AG08395 (cell line): ENCODE data around the gene PDE9A.

ENCODE experiments used
- DNase-seq: peaks from one replicate; pipeline ENCODE4 v3.0.0; 2012; ENCODE audit warnings: mixed read lengths, low spot score

Gene PDE9A

DNA sequence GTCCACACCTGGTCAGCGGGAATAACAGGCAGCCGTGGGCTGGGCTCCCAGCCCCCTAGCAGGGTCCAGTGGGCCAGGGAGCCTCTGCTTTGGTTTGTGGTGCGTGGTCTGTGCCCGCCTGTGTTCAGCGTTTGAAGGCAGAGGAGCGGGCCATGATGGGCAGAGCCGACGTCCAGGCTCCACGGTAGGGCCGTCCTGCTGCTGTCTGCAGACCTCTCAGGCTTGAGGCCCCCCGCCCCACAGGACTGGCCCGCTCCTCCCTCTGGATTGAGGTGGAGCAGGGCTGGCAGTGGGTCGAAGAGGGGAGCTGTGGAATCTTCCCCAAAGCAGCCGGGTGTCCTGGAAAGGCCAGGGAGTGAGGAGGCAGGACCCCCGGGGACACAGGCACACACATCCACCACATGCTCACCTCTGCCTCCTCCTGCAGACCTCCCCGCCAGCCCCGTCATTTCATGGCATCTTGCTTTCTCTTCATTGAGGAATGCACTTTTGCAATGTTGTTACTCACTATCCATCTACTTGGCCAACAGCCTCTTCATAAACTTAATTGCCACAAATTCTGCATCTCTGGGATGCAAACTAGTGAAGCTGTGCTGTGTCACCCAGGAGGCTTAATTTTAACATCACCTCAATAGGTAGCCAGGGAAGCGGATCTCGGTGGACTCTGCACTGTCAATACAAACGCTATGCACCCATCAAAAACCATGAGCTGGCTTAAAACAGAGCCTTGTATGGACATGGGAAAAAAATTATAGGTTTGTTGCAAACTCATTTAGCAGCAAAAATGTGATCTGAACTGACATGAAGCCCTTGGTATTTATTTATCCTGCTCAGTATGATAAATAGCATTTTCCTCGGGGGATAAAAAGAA lies 85.9 kb downstream of the PDE9A start:
- DNase-seq, result no peak

DNA sequence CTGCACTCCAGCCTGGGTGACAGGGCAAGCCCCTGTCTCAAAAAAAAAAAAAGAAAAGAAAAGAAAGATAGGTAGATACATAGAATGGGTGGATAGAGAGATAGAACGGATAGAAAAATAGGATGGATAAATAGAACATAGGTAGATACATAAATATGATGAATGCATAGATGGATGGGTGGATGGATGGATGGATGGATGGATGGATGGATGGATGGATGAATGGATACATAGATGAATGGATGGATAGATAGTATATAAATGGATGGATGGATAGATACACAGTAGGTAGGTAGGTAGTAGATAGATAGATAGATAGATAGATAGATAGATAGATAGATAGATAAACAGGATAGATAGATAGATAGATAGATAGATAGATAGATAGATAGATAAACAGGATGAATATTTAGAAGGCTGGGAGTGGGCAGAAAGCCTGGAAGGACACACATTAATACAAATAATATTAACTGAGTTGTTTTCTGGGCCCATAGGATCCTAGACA lies 87.0 kb downstream of the PDE9A start:
- no peak for DNase-seq

DNA sequence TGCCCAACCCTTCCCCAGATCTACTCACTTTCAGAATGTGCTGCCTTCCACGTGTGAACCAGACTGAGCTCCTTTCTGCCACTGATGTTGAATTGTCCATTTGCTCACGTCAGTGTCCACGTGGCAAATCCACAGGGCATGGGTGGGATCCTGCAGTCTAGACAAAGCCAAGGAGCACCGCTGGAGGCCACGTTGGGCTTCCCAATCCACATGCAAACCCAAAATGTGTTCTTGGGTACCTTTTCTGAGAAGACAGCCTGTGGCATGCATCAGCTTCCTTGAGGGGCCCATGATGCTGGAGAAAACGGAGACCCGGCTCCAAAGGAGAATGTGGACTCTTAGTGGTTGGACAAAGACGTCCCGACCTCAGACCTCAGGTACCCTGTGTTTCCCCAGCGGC lies 87.6 kb downstream of the PDE9A start:
- DNase-seq, result no peak

DNA sequence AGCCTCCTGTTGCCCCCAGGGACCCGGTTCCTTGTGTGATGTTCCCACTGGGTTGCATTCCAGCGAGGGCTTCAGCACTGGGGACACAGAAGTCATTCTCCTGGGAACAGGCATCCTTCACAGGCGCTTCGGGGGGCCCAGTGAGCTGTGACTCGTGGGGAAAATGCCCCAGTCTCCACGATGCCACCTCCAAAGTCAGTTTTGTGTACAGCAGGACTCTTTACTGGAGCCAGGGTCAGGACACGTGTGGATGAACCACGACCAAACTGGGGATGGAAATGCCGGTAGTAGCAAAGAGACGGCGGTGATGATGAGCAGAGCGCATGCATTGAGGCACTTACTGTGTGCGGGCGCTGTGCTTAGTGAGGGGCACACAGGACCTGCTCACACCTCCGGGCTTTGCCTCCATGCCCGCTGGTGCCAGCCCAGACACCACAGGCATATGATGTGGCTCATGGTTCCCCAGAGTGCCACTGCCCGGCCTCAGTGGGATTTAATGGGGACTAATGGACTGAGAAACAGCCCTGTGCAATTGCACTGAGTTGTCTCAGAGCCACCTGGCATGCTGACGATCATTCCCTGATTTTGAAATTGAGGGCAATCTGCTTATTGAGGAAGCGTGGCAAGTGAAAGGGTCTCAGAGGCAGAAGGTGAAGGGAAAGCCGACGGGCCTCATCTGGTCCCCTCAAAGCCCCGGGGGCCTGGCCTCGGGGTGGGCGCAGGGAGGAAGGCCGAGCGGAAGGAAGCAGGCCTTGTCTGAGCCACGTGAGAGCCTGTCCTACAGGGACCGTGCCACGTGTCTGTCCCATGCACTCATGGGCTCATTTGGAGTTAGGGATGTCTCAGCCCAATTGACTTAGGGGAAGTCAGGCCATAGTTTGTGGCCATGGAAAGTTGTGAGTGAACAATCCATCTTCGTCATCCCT lies 91.4 kb downstream of the PDE9A start:
- no peak for DNase-seq

DNA sequence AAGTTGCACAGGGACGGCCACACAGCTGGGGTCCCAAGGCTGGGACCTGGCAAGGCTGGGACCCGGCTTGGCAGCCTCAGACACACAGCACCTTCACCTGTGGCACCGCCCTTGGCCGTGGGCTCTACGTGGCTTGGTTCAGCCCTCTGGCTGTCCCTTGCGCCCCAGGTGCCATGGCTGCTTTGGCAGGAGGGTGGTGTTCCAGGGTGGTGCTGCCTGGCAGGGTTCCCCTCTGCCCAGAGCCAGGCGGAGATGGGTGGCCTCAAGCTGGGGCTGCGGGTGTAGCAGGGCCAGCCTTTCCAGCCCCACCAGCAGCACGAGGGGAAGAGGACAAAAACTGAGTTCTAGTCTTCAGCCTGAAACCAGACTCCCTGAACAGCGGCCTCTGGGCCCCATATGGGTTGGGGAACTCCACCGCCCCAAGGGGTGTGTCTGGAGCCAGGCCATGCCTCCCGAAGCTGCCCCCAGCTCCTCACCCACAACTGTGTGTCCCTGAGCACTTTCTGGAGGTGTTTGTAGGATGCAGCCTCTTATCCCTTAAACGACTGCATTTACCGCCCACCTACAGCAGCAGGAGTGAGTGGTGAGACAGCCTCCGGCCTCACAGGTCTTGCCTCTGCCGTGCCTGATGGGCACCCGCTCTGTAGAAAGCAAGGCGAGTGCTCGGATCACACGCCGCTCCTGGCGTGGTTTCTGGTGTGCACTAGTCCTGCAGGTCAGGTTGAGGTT lies 92.3 kb downstream of the PDE9A start:
- DNase-seq, result no peak

DNA sequence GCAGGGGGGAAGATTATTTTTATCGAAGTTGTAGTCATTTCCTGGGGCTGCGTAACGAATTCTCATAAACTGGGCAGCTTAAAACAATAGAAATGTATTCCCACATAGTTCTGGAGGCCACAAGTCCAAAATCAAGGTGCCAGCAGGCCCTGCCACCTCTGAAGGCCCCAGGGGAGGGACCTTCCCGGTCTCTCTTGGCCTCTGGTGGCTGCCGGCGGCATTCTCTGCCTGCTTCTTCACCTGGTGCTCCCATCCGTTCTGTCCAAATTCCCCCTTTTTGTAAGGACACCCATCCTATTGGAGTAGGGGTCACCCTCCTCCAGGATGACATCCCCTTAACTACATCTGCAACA lies 92.8 kb downstream of the PDE9A start:
- DNase-seq, result no peak

DNA sequence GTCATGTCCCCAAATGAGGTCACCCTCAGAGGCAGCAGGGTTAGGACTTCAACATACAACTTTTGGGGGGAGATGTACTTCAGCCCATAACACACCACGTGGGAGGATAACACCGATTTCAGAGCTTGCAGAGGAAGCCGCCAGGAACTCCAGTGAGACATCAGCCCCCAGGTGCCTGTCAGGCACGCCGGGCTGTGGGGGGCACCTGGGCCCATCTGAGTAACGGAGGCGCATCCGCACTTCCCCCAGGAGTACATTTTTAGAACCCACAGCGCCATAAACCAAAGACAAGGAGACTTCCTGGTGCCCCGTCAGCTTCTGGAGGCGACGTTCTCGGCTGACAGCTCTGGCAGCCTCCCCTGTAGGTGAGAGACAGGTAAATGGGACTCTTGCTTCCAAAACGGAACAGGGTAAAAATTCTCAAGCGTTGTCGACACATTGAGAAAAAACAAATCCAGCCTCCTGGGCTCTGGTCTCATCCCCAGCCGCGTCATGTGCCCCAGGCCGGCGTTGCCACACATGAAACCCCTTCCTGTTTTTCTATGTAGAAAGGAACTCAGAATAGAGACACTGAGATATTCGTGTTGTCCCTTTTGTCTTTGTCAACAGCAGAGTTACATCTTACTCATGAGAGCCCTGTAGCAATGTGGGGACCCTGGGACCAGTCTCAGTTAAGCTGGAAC lies 93.3 kb downstream of the PDE9A start:
- no peak for DNase-seq

DNA sequence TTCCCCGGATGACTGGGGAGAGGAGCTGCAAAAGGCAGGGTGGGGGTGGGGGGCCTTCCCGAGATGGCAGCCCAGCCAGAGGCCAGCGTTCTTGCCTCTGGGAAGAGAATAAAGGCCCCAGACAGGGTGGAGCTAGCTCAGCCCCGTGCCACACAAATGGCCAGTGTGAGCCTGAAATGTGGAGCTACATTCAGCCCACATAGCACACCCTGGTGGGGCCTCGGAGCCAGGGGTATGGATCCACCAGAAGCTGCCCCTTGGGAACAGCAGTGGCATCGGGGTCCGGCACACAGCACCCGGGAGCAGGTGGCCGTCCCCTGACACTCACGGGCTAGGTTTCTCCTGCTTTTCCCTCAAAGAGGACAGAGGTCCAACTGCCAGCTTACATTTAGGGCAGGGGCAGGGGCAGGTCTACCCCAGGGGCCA lies 93.9 kb downstream of the PDE9A start:
- DNase-seq, result no peak

DNA sequence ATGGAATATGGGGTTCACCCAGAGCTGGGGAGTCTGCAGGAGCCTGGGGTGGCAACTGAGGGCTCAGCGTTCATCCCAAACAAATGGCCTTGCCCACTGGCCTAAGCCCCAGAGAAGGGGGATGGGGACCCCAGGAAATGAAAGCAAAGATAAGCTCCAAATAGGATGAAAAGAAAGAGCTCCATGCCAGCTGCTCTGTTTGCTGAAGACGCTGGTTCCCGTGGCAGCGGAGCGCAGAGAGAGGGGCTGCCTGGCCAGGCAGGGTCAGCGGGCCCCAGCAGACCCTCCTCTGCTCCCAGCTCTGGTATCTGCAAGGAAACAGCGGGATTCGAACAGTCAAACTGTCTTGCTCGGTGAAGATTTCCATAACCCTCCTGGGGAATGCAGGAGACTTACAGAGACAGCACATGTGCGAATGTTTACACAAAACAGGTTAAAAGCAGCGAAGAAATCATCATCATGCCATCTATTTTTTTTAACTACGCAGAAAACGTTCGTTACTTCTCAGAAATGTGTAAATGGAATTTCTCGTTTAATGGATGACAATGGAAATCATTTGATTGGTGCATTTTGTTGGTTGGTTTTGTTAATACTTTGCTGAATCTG lies 94.4 kb downstream of the PDE9A start:
- DNase-seq, result no peak

DNA sequence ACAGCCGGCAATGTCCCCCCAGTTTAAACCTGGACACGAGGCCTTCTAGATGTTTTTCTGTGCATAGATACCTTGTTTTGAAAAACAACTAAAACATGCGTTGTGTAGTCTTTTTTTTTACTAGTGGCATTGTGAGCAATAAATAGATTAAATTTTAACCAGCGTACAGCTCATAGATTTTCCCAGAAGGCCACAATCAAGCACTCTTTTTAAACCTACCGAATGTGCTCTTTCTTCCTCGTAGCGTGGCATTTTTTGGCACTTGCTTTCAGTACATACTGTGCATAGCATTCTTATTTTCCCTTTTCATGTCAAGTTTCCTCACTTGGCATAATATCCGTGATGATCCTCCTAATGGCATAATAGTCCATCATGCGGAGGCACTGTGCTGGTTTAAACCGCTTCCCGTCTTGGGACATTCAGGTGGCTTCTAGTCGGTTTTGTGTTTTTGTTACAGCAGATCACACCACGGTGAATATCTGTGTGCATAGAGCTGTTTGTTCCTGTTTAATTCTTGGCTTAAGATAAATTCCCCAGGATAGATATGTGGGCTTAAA lies 95.3 kb downstream of the PDE9A start:
- no peak for DNase-seq

DNA sequence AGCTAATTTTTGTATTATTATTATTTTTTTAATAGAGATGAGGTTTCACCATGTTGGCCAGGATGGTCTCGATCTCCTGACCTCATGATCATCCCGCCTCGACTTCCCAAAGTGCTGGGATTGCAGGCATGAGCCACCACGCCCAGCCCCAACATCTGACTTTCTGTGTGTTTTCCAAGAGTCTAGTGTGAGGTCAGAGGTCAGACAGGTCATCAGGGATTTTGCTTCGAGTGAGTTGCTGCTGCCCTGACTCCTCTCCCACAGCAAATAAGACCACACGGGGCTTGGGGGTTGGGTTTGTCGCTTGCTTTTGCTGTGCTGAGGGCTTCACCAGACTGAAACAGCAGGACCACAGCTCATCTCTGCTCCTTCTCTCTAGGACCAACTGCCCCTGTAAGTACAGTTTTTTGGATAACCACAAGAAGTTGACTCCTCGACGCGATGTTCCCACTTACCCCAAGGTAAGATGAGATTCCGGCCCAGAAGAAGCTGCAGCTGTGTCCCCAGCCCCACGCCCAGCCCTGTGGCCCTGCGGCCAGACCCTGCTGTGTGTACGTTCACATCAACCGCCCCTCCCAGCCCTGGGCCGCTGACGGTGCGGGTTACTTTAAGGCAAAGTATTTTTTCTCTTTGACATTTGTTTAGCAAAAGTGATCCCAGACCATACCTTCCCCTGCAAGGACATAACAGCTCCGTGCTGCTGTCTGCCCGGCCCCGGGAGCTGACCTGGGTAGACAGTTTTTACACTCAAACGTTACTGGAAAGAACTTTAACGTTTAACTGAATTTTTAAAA lies 97.5 kb downstream of the PDE9A start:
- no peak for DNase-seq

DNA sequence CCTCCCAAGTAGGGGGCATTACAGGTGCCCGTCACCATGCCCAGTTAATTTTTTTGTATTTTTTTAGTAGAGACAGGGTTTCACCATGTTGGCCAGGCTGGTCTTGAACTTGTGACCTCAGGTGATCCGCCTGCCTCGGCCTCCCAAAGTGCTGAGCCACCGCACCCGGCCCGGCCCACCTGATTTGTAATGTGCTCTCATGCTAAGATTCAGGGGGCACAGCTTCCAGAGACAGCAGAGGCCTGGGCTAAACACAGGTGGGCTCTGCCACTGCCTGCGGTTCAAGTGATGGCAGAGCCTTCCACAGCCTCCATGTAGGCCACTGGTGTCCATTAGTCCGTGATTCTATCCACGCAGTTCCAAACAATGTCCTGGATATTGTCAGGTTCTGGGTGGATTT lies 98.4 kb downstream of the PDE9A start:
- DNase-seq, result no peak

DNA sequence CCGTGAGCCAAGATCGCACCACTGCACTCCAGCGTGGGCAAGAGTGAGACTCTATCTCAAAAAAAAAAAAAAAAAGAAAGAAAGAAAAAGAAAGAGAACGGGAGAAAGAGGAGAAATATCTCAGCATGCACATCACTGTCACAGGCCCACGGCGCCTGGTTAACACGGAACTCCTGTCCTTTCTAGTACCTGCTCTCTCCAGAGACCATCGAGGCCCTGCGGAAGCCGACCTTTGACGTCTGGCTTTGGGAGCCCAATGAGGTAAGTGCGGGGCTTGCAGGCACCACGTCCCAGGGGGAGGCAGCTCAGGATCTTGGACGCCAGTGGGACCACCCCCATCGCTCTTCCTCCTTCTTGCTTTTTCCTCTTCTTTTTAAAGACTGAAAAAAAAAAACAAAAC lies 100.4 kb downstream of the PDE9A start:
- no peak for DNase-seq

DNA sequence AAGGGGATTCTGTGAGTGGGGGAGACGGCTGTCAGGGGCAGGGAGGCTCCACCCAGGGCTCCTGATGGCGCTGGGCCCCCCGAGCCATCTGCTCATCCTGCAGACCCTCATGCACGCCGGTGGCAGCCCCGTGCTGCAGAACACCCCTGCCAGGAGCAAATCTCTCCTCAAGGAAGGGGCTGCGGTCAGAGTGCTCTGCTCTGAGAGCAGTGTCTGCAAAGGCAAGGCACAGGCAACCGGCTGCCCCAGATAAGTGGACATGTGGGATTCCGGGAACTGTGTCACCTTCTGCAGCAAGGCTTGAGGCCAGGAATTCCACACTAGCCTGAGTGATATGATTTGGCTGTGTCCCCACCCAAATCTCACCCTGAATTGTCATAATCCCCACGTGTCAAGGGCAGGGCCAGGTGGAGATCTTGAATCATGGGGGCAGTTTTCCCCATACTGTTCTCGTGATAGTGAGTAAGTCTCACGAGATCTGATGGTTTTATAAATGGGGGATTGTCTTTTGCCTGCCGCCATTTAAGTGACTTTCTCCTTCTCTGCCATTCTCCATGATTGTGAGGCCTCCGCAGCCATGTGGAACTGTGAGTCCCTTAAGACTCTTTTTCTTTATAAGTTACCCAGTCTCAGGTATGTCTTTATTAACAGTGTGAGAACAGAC lies 101.0 kb downstream of the PDE9A start:
- DNase-seq, result no peak

DNA sequence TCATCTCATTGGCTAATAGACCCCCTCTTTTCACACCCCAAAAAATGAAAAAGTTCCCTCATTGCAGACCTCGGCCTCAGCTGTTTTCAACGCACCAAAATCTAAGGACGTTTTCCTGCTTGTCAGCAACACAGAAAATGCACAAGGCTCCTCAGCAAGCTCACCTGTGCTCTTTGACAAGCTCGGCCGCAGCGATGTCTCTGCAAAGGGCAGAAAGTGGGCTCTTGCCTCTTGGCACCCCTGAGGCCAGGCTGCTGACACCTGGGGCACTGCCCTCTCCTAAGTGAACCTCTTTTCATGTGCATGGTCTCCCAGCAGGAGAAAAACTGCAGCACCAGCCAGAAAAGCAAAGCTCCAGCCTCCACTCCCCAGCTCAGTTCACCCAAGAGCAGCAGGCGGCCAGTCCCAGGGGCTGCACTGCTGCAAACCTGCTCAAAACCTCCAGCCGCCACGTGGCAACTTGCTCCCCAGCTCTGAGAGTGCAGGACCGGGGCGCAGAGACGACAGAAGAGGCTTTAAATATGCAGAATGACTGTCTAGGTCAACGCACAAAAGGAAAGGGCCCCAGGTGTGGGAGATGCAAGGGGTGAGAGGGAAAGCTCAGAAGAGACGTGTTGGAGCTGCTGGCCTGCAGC lies 101.7 kb downstream of the PDE9A start:
- no peak for DNase-seq

DNA sequence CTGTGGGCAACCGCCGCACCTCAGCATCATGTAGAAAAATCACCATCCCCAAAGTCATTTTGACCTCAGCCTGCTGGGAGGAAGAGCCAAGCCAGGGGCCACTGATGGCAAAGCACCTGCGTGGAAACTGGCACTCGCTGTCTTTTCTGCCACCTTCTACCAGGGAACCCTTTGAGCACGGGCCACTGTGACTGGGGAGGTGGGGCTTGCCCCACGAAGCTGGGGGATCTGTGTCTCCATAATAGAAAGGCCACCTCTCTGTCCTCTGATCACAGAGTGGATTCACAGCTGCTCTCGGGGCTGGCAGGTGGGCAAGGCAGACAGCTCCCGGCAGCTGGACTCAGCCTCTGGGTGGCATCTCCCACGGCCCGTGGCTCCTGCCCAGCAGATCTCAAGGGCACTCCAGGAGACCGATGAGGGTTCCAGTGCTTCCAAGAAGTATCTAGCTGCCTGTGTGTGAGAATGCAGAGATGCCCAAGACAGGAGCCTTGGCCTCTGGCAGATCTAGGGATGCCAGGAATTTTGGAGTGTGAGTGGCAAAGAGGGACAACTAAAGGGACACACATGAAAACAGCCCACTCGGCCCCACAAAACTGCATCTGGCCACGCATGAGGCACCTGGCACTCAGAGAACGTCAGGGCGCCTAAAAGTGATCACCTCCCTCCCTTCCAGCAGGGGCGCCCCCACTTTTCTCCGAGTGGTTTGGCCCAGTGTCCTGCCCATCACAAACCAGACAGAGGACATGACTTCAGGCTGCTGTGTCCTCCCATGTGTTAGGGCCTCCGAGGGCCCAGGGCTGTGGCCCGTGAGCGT lies 102.6 kb downstream of the PDE9A start:
- no peak for DNase-seq

DNA sequence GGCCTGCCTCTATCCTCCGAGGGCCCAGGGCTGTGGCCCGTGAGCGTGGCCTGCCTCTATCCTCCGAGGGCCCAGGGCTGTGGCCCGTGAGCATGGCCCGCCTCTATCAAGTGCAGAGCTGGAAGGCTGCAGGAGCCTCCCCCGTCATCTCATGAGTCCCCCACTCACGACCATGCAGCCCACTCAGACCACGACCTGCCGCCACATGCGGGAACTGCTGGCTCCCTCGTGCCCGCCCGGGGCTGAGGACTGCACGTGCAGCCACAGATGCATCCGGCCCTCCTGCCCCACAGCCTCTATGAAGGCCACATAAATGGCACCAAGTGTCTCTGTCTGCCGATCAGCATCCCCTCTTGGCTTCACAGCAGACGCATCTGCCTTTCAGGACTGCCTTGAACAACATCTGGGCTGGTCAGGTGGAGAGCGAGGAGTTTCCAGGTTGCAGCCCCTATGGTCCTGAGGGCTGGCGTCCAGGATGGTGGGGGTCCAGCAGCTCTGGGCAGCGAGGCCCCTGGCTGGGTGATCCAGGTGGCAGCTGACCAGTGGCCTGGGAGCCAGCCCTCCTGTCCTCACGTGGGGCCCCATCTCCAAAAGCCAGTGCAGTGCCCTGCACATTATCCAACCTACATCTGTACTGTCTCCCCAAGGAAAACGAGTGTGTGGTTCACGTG lies 103.3 kb downstream of the PDE9A start:
- no peak for DNase-seq

DNA sequence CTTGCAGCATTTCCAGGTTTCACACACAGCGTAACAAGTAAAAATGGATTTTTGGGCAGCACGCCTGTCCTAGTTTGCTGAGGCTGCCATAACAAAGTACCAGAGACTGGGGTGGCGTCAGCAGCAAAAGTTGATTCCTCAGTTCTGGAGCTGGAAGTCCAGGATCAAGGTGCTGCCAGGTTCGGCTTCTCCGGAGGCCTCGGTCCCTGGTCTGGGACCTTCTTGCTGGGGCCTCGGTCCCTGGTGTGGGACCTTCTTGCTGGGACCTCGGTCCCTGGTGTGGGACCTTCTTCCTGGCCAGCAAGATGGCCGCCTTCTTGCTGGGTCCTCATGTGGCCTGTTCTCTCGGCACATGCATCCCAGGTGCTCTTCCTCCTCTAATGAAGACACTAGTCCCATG lies 104.0 kb downstream of the PDE9A start:
- no peak for DNase-seq
